ENCODE data around the gene GLIS1. TPM values are rescaled to one million over a fixed set of nuclear protein-coding genes. Genes with fewer than 3 reads are reported as not detected.

Gene GLIS1
- total and polyA plus RNA-seq, 2 donors (not counting 3 experiments of a cell fraction or from before 2014, with no cell fraction given): not detected

- H3K79me2 ChIP-seq (ENCODE audit: control insufficient read depth, insufficient read depth, low read length): no peaks in the 10 kb centered on the region
These were observed 60.5 kb downstream of the GLIS1 start for GRCh38 chr1:53678507-53678906.

DNA sequence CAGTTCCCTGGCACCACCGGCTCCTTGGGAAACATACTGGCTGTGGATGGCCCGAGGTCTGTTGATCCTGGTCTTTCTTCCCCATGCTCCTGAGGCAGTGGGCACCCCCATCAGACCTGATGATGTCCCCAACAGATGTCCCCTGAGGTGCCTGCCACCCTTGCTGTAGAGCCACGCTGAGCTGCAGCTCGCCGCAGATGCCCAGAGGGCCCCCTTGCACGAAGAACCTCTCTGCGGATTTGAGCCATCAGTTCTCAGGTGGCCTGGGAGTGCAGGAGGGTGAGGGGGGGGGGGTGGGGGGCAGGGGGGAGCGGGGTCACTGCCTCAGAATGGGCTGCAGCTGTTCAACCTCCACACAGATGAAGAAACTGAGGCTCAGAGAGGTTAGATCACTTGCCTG, 60.9 kb downstream of the GLIS1 start:
- CTCF ChIA-PET: no interaction called here
- no peak overlapping the region for H3K27ac ChIP-seq (ENCODE audit: insufficient read depth, low read depth, low read length)
- intact Hi-C loops (cut with micrococcal nuclease) (no loop called here), dilution Hi-C loops (cut with MboI; ENCODE audit: extremely low pct_ligation_motif_present, low sequenced_read_pairs) (no loop called here)
- no TSS peak for BruUV-seq (replicated peaks)
- DNase-seq (ENCODE audit: low read depth, low spot score) (no peak), FAIRE-seq (no peak)
- H3K4me3 ChIP-seq (replicated peaks in 1 of 3; ENCODE audit: insufficient read depth in 1 of 3, low read depth in 1 of 3, low read length in 3 of 3): no peak overlapping the region
- H3K4me1 ChIP-seq (ENCODE audit: control insufficient read depth, extremely low read depth, insufficient read depth, low read length): no peaks in the 10 kb centered on the region
- no peak overlapping the region for H3K4me2 ChIP-seq (ENCODE audit: insufficient read depth, low read length)
- no peaks in the 10 kb centered on the region for H3K9me3 ChIP-seq (replicated peaks; ENCODE audit: control insufficient read depth, insufficient read depth, low read length)
- POLR2A ChIA-PET: no interaction called here
- no peaks in the 10 kb centered on the region for H3K79me2 ChIP-seq (ENCODE audit: control insufficient read depth, insufficient read depth, low read length)
- no peak overlapping the region for H3K9ac ChIP-seq (replicated peaks; ENCODE audit: extremely low read depth, insufficient read depth, low read length)
- no peak for TF ChIP-seq GATA2 (IDR thresholded peaks at IDR 0.05; ENCODE audit: insufficient read depth, insufficient read length, low read depth, low read length)
- TF ChIP-seq, protein P1, sequence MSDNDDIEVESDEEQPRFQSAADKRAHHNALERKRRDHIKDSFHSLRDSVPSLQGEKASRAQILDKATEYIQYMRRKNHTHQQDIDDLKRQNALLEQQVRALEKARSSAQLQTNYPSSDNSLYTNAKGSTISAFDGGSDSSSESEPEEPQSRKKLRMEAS (IDR thresholded peaks at IDR 0.05; ENCODE audit: insufficient read depth, insufficient read length): no peak
- H3K27me3 ChIP-seq (ENCODE audit: control insufficient read depth in 2 of 2, insufficient read depth in 2 of 2, low read length in 2 of 2): peaks cover 7 to 10% of the 10 kb centered on the region in 2 experiments
- H3K9me1 ChIP-seq (replicated peaks; ENCODE audit: control insufficient read depth, extremely low read depth, insufficient read depth, low read length): no peaks in the 10 kb centered on the region
- no peak overlapping the region for H2AFZ ChIP-seq (ENCODE audit: low read depth, low read length)
- no peaks in the 10 kb centered on the region for H3K36me3 ChIP-seq (ENCODE audit: control insufficient read depth in 2 of 2, extremely low read depth in 1 of 2, insufficient read depth in 2 of 2, low read length in 2 of 2)
- no peaks in the 10 kb centered on the region for H4K20me1 ChIP-seq (replicated peaks; ENCODE audit: control insufficient read depth, extremely low read depth, insufficient read depth, low read length)

More at GRCh38 chr1:53678507-53678906, 60.5 kb downstream of the GLIS1 start:
- Histone ChIP-seq H3K27me3 (ENCODE audit: control insufficient read depth in 2 of 2, insufficient read depth in 2 of 2, low read length in 2 of 2) (peaks cover 7 to 14% of the 10 kb centered on the region in 2 experiments), H3K4me1 (ENCODE audit: control insufficient read depth, extremely low read depth, insufficient read depth, low read length) (no peaks in the 10 kb centered on the region), H4K20me1 (replicated peaks; ENCODE audit: control insufficient read depth, extremely low read depth, insufficient read depth, low read length) (no peaks in the 10 kb centered on the region), H2AFZ (ENCODE audit: low read depth, low read length) (no peak overlapping the region), H3K9me1 (replicated peaks; ENCODE audit: control insufficient read depth, extremely low read depth, insufficient read depth, low read length) (no peaks in the 10 kb centered on the region), H3K27ac (ENCODE audit: insufficient read depth, low read depth, low read length) (no peak overlapping the region), H3K9me3 (replicated peaks; ENCODE audit: control insufficient read depth, insufficient read depth, low read length) (no peaks in the 10 kb centered on the region), H3K9ac (replicated peaks; ENCODE audit: extremely low read depth, insufficient read depth, low read length) (no peak overlapping the region), H3K36me3 (ENCODE audit: control insufficient read depth in 2 of 2, extremely low read depth in 1 of 2, insufficient read depth in 2 of 2, low read length in 2 of 2) (no peaks in the 10 kb centered on the region), H3K4me3 (replicated peaks in 1 of 3; ENCODE audit: insufficient read depth in 1 of 3, low read depth in 1 of 3, low read length in 3 of 3) (no peak overlapping the region), H3K4me2 (ENCODE audit: insufficient read depth, low read length) (no peak overlapping the region)
- dilution Hi-C loops (cut with MboI; ENCODE audit: extremely low pct_ligation_motif_present, low sequenced_read_pairs) (no loop called here), intact Hi-C loops (cut with micrococcal nuclease) (no loop called here)
- CTCF ChIA-PET: no interaction called here
- TF ChIP-seq POLR2A (IDR thresholded peaks at IDR 0.05; ENCODE audit: low read depth, low read length): no peak
- TF ChIP-seq, protein P2, sequence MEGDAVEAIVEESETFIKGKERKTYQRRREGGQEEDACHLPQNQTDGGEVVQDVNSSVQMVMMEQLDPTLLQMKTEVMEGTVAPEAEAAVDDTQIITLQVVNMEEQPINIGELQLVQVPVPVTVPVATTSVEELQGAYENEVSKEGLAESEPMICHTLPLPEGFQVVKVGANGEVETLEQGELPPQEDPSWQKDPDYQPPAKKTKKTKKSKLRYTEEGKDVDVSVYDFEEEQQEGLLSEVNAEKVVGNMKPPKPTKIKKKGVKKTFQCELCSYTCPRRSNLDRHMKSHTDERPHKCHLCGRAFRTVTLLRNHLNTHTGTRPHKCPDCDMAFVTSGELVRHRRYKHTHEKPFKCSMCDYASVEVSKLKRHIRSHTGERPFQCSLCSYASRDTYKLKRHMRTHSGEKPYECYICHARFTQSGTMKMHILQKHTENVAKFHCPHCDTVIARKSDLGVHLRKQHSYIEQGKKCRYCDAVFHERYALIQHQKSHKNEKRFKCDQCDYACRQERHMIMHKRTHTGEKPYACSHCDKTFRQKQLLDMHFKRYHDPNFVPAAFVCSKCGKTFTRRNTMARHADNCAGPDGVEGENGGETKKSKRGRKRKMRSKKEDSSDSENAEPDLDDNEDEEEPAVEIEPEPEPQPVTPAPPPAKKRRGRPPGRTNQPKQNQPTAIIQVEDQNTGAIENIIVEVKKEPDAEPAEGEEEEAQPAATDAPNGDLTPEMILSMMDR (IDR thresholded peaks at IDR 0.05; ENCODE audit: extremely low read depth in 1 of 2, insufficient read depth in 1 of 2, low read depth in 1 of 2, low read length in 2 of 2): no peak
- no TSS peak for BruUV-seq (replicated peaks)
- FAIRE-seq: no peak
- DNase-seq (ENCODE audit: low read depth, low spot score): no peak
- POLR2A ChIA-PET: no interaction called here
